GM19238 (cell line): Measurements from ENCODE around the gene HBA2.
"Not testable (repeated sequence)": the region's sequence is repeated elsewhere in the genome, so short reads cannot be mapped to it uniquely, and the experiment has no call there.

ENCODE experiments used
- DNase-seq: peaks from one replicate; pipeline ENCODE4 v3.0.0; 2011; ENCODE audit warnings: low spot score; ENCODE audit not compliant: insufficient read length

The HBA2 gene

GRCh38 chr16:154217-155030 lies 18.3 kb upstream of the HBA2 start:
- no peak for DNase-seq

- no peak for DNase-seq
Measured at GRCh38 chr16:155031-155398, 17.7 kb upstream of the HBA2 start.

- DNase-seq, result no peak
Measured at GRCh38 chr16:159136-159849, 13.4 kb upstream of the HBA2 start.

- DNase-seq, result not testable (repeated sequence)
Measured at GRCh38 chr16:160242-160641, 12.4 kb upstream of the HBA2 start.

GRCh38 chr16:160691-161190 lies 11.9 kb upstream of the HBA2 start:
- DNase-seq, result no peak

- DNase-seq, result no peak
Measured at GRCh38 chr16:162271-162991, 10.2 kb upstream of the HBA2 start.

GRCh38 chr16:163139-163538 lies 9.5 kb upstream of the HBA2 start:
- DNase-seq, result not testable (repeated sequence)

DNA sequence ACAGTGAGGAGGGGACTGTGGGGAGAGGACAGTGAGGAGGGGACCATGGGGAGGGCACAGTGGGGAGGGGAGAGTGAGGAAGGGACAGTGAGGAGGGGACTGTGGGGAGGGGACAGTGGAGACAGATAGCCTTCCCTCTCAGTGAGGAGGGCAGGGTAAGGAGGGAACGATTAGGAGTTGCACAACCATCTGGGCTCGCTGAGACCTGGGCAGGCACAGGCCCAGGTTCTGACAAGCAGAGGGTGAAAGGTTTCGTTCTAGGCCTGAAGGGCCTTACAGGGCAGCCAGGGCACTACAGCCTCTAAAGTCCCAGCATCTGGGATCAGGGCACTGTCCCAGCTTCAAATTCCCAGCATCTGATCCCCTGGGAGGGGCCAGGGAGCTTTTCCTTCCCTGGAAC lies 9.0 kb upstream of the HBA2 start:
- DNase-seq, result not testable (repeated sequence)

DNA sequence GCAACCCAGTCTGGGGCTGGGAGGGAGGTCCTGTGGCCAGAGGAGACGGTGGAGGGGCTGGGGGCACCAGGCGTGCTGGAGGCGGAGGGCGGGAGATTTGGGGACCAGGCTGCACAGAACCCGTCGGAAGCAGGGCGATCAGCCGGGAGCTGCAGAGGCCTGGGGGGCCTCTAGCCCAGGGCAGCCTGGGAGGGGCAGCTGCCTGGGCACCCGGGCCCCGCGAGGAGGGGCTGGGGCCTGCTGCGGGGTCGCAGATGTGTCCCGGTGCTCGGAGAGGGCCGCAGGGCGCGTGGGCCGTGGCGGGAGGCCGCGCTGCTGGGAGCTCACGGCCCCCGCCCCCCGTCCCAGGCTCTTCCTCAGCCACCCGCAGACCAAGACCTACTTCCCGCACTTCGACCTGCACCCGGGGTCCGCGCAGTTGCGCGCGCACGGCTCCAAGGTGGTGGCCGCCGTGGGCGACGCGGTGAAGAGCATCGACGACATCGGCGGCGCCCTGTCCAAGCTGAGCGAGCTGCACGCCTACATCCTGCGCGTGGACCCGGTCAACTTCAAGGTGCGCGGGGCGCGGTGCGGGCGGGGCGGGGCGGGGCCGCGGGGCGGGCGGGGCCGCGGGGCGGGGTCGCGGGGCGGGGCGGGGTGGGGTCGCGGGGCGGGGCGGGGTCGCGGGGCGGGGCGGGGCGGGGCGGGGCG lies 8.4 kb upstream of the HBA2 start:
- not testable (repeated sequence) for DNase-seq

- DNase-seq, result no peak
Measured at GRCh38 chr16:164827-165538, 7.7 kb upstream of the HBA2 start.

GRCh38 chr16:165539-166374 lies 6.9 kb upstream of the HBA2 start, which contains the start of gene HBM:
TSS of gene HBM (plus strand) at chr16:165978. CDS start at chr16:165998, 20 bp downstream.
- no peak for DNase-seq

- no peak for DNase-seq
Measured at GRCh38 chr16:166375-167121, 6.1 kb upstream of the HBA2 start.

- no peak for DNase-seq
Measured at GRCh38 chr16:167122-167690, 5.5 kb upstream of the HBA2 start.

DNA sequence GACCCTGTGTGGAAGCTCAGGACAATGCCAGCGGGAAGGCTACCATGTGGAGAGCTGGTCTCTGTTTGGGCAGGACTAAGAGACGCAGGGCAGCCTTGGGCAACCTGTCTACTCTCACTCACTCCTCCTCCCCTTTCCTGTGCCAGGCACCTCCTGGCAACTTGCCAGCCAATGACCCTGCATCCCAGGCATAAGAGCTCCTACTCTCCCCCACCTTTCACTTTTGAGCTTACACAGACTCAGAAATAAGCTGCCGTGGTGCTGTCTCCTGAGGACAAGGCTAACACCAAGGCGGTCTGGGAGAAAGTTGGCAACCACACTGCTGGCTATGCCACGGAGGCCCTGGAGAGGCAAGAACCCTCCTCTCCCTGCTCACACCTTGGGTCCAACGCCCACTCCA lies 4.3 kb upstream of the HBA2 start:
- no peak for DNase-seq

- DNase-seq, result no peak
Measured at GRCh38 chr16:169014-169413, 3.7 kb upstream of the HBA2 start.

GRCh38 chr16:170088-170507 lies 2.6 kb upstream of the HBA2 start:
- not testable (repeated sequence) for DNase-seq

DNA sequence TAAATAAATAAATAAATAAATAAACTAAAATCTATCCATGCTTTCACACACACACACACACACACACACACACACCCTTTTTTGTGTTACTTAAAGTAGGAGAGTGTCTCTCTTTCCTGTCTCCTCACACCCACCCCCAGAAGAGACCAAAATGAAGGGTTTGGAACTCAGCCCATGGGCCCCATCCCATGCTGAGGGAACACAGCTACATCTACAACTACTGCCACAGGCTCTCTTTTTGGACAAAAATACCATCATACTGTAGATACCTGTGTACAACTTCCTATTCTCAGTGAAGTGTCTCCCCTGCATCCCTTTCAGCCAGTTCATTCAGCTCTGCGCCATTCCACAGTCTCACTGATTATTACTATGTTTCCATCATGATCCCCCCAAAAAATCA lies 1.9 kb upstream of the HBA2 start:
- DNase-seq, result no peak

DNA sequence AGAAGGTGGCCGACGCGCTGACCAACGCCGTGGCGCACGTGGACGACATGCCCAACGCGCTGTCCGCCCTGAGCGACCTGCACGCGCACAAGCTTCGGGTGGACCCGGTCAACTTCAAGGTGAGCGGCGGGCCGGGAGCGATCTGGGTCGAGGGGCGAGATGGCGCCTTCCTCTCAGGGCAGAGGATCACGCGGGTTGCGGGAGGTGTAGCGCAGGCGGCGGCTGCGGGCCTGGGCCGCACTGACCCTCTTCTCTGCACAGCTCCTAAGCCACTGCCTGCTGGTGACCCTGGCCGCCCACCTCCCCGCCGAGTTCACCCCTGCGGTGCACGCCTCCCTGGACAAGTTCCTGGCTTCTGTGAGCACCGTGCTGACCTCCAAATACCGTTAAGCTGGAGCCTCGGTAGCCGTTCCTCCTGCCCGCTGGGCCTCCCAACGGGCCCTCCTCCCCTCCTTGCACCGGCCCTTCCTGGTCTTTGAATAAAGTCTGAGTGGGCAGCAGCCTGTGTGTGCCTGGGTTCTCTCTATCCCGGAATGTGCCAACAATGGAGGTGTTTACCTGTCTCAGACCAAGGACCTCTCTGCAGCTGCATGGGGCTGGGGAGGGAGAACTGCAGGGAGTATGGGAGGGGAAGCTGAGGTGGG lies 657 bp downstream of the HBA2 start:
- DNase-seq, result not testable (repeated sequence)
